GM06990 (cell line): ENCODE data around the gene NDUFAF3.

ENCODE experiments used
- DNase-seq: peaks from one replicate; pipeline ENCODE4 v3.0.0-alpha.2; 2011; ENCODE audit not compliant: insufficient read length; ENCODE audit errors: extremely low read depth
- H3K27me3 ChIP-seq: replicated peaks from 2 replicates; pipeline ENCODE4 v1.6.0; 2011; ENCODE audit warnings: low read length; ENCODE audit not compliant: control insufficient read depth, insufficient read depth
- H3K36me3 ChIP-seq: 2 replicates; pipeline ENCODE4 v1.5.1; 2011; ENCODE audit warnings: low read length; ENCODE audit not compliant: control insufficient read depth, insufficient read depth
- H3K4me3 ChIP-seq: replicated peaks from 2 replicates; pipeline ENCODE4 v1.5.1; 2011; ENCODE audit warnings: low read depth, mild to moderate bottlenecking, control low read depth, low read length
- CTCF ChIP-seq: IDR thresholded peaks from 2 replicates; pipeline ENCODE4 v1.5.1; 2011; ENCODE audit warnings: low read length, control low read depth, mild to moderate bottlenecking, inconsistent platforms; ENCODE audit not compliant: insufficient read depth, poor library complexity, severe bottlenecking

Gene NDUFAF3

GRCh38 chr3:48997102-48997635 lies 24.8 kb upstream of the NDUFAF3 start:
- TF ChIP-seq CTCF, result no peak
- no peak for DNase-seq
- peaks cover 8% of the 10 kb centered on the region for H3K36me3 ChIP-seq
- H3K4me3 ChIP-seq, result no peak overlapping the region
- no peaks in the 10 kb centered on the region for H3K27me3 ChIP-seq

- TF ChIP-seq CTCF, result no peak
- Histone ChIP-seq H3K36me3 (peaks cover 8% of the 10 kb centered on the region), H3K4me3 (no peak overlapping the region), H3K27me3 (no peaks in the 10 kb centered on the region)
- no peak for DNase-seq
These were observed 23.9 kb upstream of the NDUFAF3 start for GRCh38 chr3:48997714-48998637.

GRCh38 chr3:48999085-48999858 lies 22.6 kb upstream of the NDUFAF3 start:
- no peaks in the 10 kb centered on the region for H3K27me3 ChIP-seq
- H3K4me3 ChIP-seq, result no peak overlapping the region
- H3K36me3 ChIP-seq, result peaks cover 6% of the 10 kb centered on the region
- no peak for TF ChIP-seq CTCF
- DNase-seq, result no peak

GRCh38 chr3:49001155-49001554 lies 20.8 kb upstream of the NDUFAF3 start:
- Histone ChIP-seq H3K27me3 (no peaks in the 10 kb centered on the region), H3K4me3 (no peak overlapping the region), H3K36me3 (peaks cover 6% of the 10 kb centered on the region; the same call in 1 of the 2 replicates)
- no peak for TF ChIP-seq CTCF
- no peak for DNase-seq

- peaks cover 3% of the 10 kb centered on the region; the same call in 1 of the 2 replicates for H3K36me3 ChIP-seq
- no peaks in the 10 kb centered on the region for H3K27me3 ChIP-seq
- no peak for TF ChIP-seq CTCF
- DNase-seq, result no peak
- no peak overlapping the region for H3K4me3 ChIP-seq
These were observed 17.3 kb upstream of the NDUFAF3 start for GRCh38 chr3:49004352-49005302.
